ENCODE measurements around the gene CYTIP. TPM values are rescaled to one million over a fixed set of nuclear protein-coding genes. Genes with fewer than 3 reads are reported as not detected.

Gene CYTIP
- total RNA-seq, 1 experiment from 2014 or later, result 0.57 TPM

DNA sequence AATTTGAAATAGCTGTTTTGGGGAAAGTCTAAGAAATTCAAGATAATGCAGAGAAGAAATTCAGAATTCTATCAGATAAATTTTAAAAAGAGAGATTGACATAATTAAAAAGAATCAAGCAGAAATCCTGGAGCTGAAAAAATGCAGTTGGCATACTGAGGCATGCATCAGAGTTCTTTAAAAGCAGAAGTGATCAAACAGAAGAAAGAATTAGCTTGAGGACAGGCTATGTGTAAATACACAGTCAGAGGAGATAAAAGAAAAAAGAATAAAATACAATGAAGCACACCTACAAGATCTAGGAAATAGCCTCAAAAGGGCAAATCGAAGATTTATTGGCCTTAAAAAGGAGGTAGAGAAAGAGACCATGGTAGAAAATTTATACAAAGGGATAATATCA is 57.1 kb downstream of the CYTIP start:
- no peaks in the 10 kb centered on the region for H3K4me1 ChIP-seq (ENCODE audit: control insufficient read depth, insufficient read depth, low read length)
- in situ Hi-C loops (cut with HindIII; ENCODE audit: low pct_unique_long_range_greater_than_20kb, low sequenced_read_pairs) (no loop called here), intact Hi-C loops (cut with micrococcal nuclease; ENCODE audit: unreplicated experiment) (no loop called here)
- BruUV-seq (replicated peaks), result no TSS peak
- DNase-seq (ENCODE audit: low read depth, low spot score), result no peak
- POLR2A ChIA-PET, result no interaction called here
- H3K4me3 ChIP-seq (ENCODE audit: low read depth in 2 of 2, low read length in 2 of 2), result no peak overlapping the region
- TF ChIP-seq, protein P1, sequence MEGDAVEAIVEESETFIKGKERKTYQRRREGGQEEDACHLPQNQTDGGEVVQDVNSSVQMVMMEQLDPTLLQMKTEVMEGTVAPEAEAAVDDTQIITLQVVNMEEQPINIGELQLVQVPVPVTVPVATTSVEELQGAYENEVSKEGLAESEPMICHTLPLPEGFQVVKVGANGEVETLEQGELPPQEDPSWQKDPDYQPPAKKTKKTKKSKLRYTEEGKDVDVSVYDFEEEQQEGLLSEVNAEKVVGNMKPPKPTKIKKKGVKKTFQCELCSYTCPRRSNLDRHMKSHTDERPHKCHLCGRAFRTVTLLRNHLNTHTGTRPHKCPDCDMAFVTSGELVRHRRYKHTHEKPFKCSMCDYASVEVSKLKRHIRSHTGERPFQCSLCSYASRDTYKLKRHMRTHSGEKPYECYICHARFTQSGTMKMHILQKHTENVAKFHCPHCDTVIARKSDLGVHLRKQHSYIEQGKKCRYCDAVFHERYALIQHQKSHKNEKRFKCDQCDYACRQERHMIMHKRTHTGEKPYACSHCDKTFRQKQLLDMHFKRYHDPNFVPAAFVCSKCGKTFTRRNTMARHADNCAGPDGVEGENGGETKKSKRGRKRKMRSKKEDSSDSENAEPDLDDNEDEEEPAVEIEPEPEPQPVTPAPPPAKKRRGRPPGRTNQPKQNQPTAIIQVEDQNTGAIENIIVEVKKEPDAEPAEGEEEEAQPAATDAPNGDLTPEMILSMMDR (IDR thresholded peaks at IDR 0.05), result no peak
- TF ChIP-seq TCF7L2 (IDR thresholded peaks at IDR 0.05; ENCODE audit: low read depth, low read length) (no peak), SIN3A (IDR thresholded peaks at IDR 0.05; ENCODE audit: borderline replicate concordance, insufficient read depth, low read depth, low read length) (no peak), POLR2AphosphoS5 (IDR thresholded peaks at IDR 0.05; ENCODE audit: low read depth, low read length) (no peak)
- TF ChIP-seq, protein P2, sequence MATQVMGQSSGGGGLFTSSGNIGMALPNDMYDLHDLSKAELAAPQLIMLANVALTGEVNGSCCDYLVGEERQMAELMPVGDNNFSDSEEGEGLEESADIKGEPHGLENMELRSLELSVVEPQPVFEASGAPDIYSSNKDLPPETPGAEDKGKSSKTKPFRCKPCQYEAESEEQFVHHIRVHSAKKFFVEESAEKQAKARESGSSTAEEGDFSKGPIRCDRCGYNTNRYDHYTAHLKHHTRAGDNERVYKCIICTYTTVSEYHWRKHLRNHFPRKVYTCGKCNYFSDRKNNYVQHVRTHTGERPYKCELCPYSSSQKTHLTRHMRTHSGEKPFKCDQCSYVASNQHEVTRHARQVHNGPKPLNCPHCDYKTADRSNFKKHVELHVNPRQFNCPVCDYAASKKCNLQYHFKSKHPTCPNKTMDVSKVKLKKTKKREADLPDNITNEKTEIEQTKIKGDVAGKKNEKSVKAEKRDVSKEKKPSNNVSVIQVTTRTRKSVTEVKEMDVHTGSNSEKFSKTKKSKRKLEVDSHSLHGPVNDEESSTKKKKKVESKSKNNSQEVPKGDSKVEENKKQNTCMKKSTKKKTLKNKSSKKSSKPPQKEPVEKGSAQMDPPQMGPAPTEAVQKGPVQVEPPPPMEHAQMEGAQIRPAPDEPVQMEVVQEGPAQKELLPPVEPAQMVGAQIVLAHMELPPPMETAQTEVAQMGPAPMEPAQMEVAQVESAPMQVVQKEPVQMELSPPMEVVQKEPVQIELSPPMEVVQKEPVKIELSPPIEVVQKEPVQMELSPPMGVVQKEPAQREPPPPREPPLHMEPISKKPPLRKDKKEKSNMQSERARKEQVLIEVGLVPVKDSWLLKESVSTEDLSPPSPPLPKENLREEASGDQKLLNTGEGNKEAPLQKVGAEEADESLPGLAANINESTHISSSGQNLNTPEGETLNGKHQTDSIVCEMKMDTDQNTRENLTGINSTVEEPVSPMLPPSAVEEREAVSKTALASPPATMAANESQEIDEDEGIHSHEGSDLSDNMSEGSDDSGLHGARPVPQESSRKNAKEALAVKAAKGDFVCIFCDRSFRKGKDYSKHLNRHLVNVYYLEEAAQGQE (IDR thresholded peaks at IDR 0.05; ENCODE audit: insufficient read depth in 1 of 2, low read depth in 2 of 2, low read length in 1 of 2), result no peak
- ATAC-seq, result no peak
- H3K27me3 ChIP-seq (ENCODE audit: control insufficient read depth, insufficient read depth, low read length), result no peaks in the 10 kb centered on the region
- no peaks in the 10 kb centered on the region for H3K9me3 ChIP-seq (ENCODE audit: control insufficient read depth, insufficient read depth, low read depth, low read length)
- H3K27ac ChIP-seq (ENCODE audit: low read length), result no peak overlapping the region
- no peaks in the 10 kb centered on the region for H3K36me3 ChIP-seq (ENCODE audit: control insufficient read depth, insufficient read depth, low read length)
- CTCF ChIA-PET, result no interaction called here

GRCh38 chr2:157386247-157386646 is 57.6 kb downstream of the CYTIP start:
- H3K27me3 ChIP-seq (ENCODE audit: control insufficient read depth, insufficient read depth, low read length), result no peaks in the 10 kb centered on the region
- DNase-seq (ENCODE audit: low read depth, low spot score), result no peak
- CTCF ChIA-PET, result no interaction called here

More at GRCh38 chr2:157386247-157386646, 57.6 kb downstream of the CYTIP start:
- no peaks in the 10 kb centered on the region for H3K36me3 ChIP-seq (ENCODE audit: control insufficient read depth, insufficient read depth, low read length)
- POLR2A ChIA-PET, result no interaction called here
- ATAC-seq, result no peak
- TF ChIP-seq, protein P1 (IDR thresholded peaks at IDR 0.05), result no peak
- no peak for TF ChIP-seq SIN3A (IDR thresholded peaks at IDR 0.05; ENCODE audit: borderline replicate concordance, insufficient read depth, low read depth, low read length)
- TF ChIP-seq, protein P2 (IDR thresholded peaks at IDR 0.05; ENCODE audit: insufficient read depth in 1 of 2, low read depth in 2 of 2, low read length in 1 of 2), result no peak
- BruUV-seq (replicated peaks), result no TSS peak
- no peaks in the 10 kb centered on the region for H3K9me3 ChIP-seq (ENCODE audit: control insufficient read depth, insufficient read depth, low read depth, low read length)
- in situ Hi-C loops (cut with HindIII; ENCODE audit: low pct_unique_long_range_greater_than_20kb, low sequenced_read_pairs) (no loop called here), intact Hi-C loops (cut with micrococcal nuclease; ENCODE audit: unreplicated experiment) (no loop called here)
- H3K4me1 ChIP-seq (ENCODE audit: control insufficient read depth, insufficient read depth, low read length), result no peaks in the 10 kb centered on the region
- H3K4me3 ChIP-seq (ENCODE audit: low read depth in 2 of 2, low read length in 2 of 2), result no peak overlapping the region
- no peak overlapping the region for H3K27ac ChIP-seq (ENCODE audit: low read length)

Measured in Panc1 (cell line).